IPS-20b (cell line): ENCODE results near the gene RAB13.

ENCODE experiments used
- H3K27ac ChIP-seq: one replicate; pipeline ENCODE4 v1.5.1; 2013; ENCODE audit warnings: low read length
- H3K27me3 ChIP-seq: 2 replicates; pipeline ENCODE4 v1.6.1; 2013; ENCODE audit warnings: mild to moderate bottlenecking, low read length, inconsistent platforms; ENCODE audit not compliant: insufficient read depth
- H3K36me3 ChIP-seq: 2 replicates; pipeline ENCODE4 v1.6.1; 2013; ENCODE audit warnings: low read depth, mild to moderate bottlenecking, inconsistent platforms, low read length, moderate library complexity; ENCODE audit not compliant: insufficient read depth
- H3K4me1 ChIP-seq: 2 replicates; pipeline ENCODE4 v1.6.1; 2013; ENCODE audit warnings: mild to moderate bottlenecking, control low read depth, inconsistent platforms, low read length, moderate library complexity; ENCODE audit not compliant: insufficient read depth
- H3K4me3 ChIP-seq: 2 replicates; pipeline ENCODE4 v1.5.1; 2013; ENCODE audit warnings: mild to moderate bottlenecking, low read length, inconsistent platforms
- H3K9ac ChIP-seq: 2 replicates; pipeline ENCODE4 v1.6.1; 2013; ENCODE audit warnings: low read depth, mild to moderate bottlenecking, inconsistent platforms, low read length, moderate library complexity
- H3K9me3 ChIP-seq: 2 replicates; pipeline ENCODE4 v1.6.1; 2013; ENCODE audit warnings: mild to moderate bottlenecking, low read depth, low read length, inconsistent platforms; ENCODE audit not compliant: insufficient read depth

Gene RAB13

DNA sequence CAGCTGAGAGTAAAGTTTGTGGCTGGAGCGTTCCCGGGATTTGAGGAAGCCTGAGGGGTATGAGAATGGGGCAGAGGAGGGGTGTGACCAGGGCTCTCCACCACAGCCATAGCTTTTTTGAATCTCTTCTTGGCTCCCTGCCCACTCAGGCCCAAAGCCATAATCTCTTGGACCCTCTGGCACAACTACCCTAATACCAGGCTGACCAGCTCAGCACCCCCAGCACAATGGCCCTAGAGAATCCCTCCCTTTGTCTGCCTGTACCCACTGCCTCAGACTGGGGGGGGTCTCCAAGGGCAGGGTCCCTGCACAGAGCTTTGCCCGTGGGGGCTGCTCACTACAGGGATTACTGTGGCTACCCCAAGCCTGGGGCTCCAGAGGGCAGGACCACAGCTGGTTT, 47.1 kb downstream of the RAB13 start:
- H3K4me3 ChIP-seq: no peak overlapping the region
- peaks cover 84% of the 10 kb centered on the region for H3K36me3 ChIP-seq
- H3K9ac ChIP-seq: no peak overlapping the region
- no peaks in the 10 kb centered on the region for H3K4me1 ChIP-seq
- H3K27ac ChIP-seq: no peak overlapping the region
- H3K27me3 ChIP-seq: no peaks in the 10 kb centered on the region
- no peaks in the 10 kb centered on the region for H3K9me3 ChIP-seq

DNA sequence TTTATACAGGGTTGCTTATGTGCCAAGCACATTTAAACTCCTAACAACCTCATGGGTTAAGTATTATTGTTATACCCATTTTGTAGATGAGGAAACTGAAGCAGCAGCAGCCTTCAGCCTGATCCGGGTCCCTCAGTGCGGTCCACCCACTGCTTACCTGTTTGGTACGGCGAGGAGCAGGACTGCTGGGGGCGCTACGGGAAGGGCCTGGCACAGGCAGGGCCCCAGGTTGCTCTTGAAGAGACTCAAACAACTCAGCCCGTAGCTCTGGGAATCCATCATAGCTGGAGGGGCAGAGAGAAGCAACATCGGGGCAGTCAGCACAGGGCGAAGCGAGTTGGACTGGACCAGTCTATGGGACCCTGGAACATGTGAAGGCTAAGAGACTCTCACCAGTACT, 48.8 kb downstream of the RAB13 start:
- H3K9me3 ChIP-seq: no peaks in the 10 kb centered on the region
- H3K4me1 ChIP-seq: no peaks in the 10 kb centered on the region
- H3K36me3 ChIP-seq: peaks cover 87% of the 10 kb centered on the region
- no peak overlapping the region for H3K9ac ChIP-seq
- no peaks in the 10 kb centered on the region for H3K27me3 ChIP-seq
- H3K4me3 ChIP-seq: no peak overlapping the region
- H3K27ac ChIP-seq: no peak overlapping the region

DNA sequence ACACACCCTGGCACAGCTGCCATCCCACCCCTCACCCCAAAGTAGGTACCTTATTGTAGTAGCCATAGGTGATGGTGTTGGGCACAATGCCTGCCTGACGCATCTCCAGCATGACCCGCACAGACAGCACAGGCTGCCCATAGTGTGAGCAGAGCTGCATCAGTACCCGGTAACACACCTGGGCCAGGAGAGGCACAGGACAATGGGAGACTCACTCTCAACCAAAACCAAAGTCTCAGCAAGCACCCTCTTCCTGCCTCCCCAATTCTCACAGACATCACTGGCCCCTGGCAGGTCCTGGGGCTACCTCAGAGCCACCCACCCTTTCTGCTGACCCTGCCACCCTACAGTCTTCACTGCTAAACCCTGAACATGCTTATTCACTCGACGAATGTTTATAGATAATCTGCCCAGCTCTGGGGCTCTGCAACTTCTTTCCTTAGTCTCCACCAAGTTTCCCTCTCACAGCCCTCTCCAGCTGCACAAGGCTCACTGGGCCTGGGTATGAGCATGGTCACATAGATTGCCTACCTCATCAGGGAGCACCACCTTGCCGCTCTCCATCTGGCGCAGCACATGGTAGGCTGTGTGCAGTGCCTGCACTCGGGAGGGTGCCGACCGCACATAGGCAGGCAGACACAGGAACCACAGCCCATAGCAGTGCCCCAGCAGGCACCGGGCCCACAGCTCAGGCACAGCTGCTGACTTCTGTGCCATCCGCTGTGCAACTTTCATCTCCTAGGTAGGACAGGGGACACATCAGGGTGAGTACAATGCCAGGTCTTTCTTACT, 49.9 kb downstream of the RAB13 start:
- peaks cover 85% of the 10 kb centered on the region for H3K36me3 ChIP-seq
- H3K27me3 ChIP-seq: no peaks in the 10 kb centered on the region
- H3K9me3 ChIP-seq: no peaks in the 10 kb centered on the region
- H3K9ac ChIP-seq: no peak overlapping the region
- no peak overlapping the region for H3K27ac ChIP-seq
- H3K4me1 ChIP-seq: no peaks in the 10 kb centered on the region
- no peak overlapping the region for H3K4me3 ChIP-seq

DNA sequence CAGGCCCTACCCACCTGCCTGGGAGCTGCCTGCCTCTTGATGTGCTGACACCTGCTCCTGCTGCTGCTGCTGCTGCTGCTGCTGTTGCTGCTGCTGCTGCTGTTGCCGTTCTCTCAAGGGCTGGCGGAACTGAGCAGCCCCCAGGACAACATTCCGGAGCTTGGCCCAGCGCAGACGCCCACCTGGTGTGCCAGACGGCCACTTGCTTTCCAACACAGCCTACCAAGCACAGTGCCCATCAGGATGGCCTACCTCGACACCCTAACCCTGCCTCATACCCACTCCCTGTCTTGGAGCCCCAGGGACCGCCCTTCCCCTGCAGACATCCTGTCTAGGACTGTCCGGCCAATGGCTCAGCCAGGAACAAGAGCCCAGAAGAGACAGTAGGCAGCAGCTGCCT, 51.4 kb downstream of the RAB13 start:
- H3K4me1 ChIP-seq: no peaks in the 10 kb centered on the region
- no peak overlapping the region for H3K9ac ChIP-seq
- no peaks in the 10 kb centered on the region for H3K9me3 ChIP-seq
- H3K4me3 ChIP-seq: no peak overlapping the region
- peaks cover 85% of the 10 kb centered on the region for H3K36me3 ChIP-seq
- H3K27me3 ChIP-seq: no peaks in the 10 kb centered on the region
- no peak overlapping the region for H3K27ac ChIP-seq

DNA sequence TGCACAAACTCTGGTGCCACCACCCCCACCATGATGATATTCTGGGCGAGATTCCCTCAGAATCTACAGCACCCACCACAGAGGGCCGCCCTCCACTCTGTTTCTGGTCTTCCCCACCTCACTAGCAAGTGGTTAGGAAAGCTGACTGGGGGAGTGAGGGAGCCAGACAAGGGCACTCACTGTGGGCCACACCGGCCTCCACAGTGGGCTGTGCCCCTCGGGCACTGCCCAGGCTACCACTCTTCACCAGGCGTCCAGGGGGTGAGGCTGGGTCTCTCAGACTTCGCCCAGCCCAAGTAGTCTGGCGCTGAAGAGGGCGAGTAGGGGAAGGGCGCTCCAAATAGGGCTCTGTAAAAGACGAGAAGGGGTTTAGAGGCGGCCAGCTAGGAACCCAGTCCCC, 52.2 kb downstream of the RAB13 start:
- Histone ChIP-seq H3K4me3 (no peak overlapping the region), H3K36me3 (peaks cover 81% of the 10 kb centered on the region), H3K27ac (no peak overlapping the region), H3K27me3 (no peaks in the 10 kb centered on the region), H3K9me3 (no peaks in the 10 kb centered on the region), H3K9ac (no peak overlapping the region), H3K4me1 (no peaks in the 10 kb centered on the region)

DNA sequence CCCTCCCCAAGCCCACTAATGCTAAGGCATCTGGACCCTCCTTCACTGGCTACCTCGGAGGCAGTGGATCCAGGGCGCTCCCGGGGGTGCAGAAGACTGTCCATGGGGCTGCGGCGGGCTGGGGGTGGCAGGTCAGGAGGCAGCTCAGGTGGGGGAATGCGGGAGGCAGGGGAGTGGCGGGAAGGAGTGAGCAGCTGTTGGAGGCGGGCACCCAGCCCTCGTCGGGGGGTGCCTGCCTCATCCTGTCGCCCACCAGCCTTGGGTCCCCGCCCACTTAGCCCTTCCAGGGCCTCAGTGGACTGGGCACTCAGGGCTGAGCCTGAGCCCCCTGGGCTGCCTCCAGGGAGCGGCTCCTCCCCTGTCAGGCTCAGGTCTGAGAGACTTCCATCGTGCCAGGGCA, 52.7 kb downstream of the RAB13 start:
- no peak overlapping the region for H3K4me3 ChIP-seq
- no peak overlapping the region for H3K9ac ChIP-seq
- peaks cover 77% of the 10 kb centered on the region for H3K36me3 ChIP-seq
- no peak overlapping the region for H3K27ac ChIP-seq
- no peaks in the 10 kb centered on the region for H3K9me3 ChIP-seq
- H3K27me3 ChIP-seq: no peaks in the 10 kb centered on the region
- no peaks in the 10 kb centered on the region for H3K4me1 ChIP-seq

DNA sequence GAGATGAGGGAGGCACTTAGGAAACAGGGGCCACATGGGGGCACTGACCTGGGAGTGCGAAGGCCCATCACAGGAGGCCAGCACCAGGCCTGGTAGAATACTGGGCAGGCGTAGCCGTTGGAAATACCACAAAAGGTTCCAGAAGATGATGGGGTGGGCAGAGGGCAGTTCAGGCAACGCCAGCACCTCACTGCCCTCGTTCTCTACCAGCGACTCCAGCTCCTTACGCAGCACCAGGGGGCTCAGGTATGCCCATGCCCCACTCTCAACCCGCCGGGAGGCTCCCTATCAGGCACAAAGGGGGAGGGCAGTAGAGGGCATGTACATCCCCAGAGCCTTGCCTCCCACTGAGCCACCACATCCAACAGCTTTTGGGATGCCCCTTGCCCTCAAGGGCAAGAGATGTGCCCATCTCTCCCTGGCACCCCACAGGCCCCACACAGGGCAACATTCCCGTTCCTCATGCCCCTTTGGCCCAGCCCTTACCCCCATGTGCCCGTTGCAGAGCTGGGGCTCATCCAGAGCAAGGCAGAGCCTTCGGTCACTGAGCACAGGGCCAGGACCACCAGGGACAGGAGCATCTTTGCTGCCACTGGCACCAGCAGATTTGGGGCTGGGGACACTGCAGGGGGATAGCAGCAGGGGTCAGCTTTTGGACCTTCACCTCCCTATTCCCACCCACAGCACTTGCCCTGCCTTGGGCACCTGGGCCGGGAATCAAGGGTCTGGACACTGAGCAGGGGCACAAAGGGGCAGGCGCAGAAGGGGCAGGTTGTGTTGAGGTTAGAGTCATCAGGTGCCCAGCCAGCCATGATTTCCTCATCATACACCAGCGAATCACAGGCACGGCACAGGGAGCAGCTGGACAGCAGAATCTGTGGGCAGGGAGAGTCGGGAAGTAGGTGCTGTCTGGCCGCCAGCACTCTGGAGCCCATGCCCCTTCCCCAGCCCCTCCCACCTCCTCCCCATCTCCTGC, 53.7 kb downstream of the RAB13 start:
- Histone ChIP-seq H3K9me3 (no peaks in the 10 kb centered on the region), H3K27me3 (no peaks in the 10 kb centered on the region), H3K4me3 (no peak overlapping the region), H3K4me1 (no peaks in the 10 kb centered on the region), H3K27ac (no peak overlapping the region), H3K36me3 (peaks cover 73% of the 10 kb centered on the region), H3K9ac (no peak overlapping the region)
